Trophoblast cell (in vitro differentiated cells and primary cell): Measurements from ENCODE around the gene KRTAP12-3.

Experiments
- DNase-seq, 2 donors: peaks; one replicate each; pipeline ENCODE4 v3.0.0-alpha.2; 2016
- H2AFZ ChIP-seq: 2 replicates; pipeline ENCODE4 v1.6.1; 2013; ENCODE audit warnings: low read length, moderate library complexity, mild to moderate bottlenecking; ENCODE audit not compliant: insufficient read depth, poor library complexity
- H2AK5ac ChIP-seq: 2 replicates; pipeline ENCODE4 v1.6.1; 2013; ENCODE audit warnings: mild to moderate bottlenecking, low read length
- H2BK120ac ChIP-seq: 2 replicates; pipeline ENCODE4 v1.6.1; 2013; ENCODE audit warnings: low read length, mild to moderate bottlenecking, moderate library complexity; ENCODE audit not compliant: insufficient read depth, poor library complexity
- H2BK12ac ChIP-seq: 2 replicates; pipeline ENCODE4 v1.6.1; 2013; ENCODE audit warnings: mild to moderate bottlenecking, low read length, moderate library complexity
- H2BK5ac ChIP-seq: 2 replicates; pipeline ENCODE4 v1.6.1; 2013; ENCODE audit warnings: low read length, low read depth, moderate library complexity, mild to moderate bottlenecking; ENCODE audit not compliant: poor library complexity
- H3K14ac ChIP-seq: 2 replicates; pipeline ENCODE4 v1.6.1; 2013; ENCODE audit warnings: mild to moderate bottlenecking, low read length
- H3K18ac ChIP-seq: 2 replicates; pipeline ENCODE4 v1.6.1; 2013; ENCODE audit warnings: mild to moderate bottlenecking, low read length
- H3K23ac ChIP-seq: 2 replicates; pipeline ENCODE4 v1.6.1; 2013; ENCODE audit warnings: low read length
- H3K27ac ChIP-seq: 2 replicates; pipeline ENCODE4 v1.5.1; 2013; ENCODE audit warnings: low read depth, mild to moderate bottlenecking, inconsistent platforms, low read length, moderate library complexity
- H3K27me3 ChIP-seq: 2 replicates; pipeline ENCODE4 v1.6.1; 2013; ENCODE audit warnings: inconsistent platforms, mild to moderate bottlenecking, low read length, moderate library complexity; ENCODE audit not compliant: insufficient read depth
- H3K36me3 ChIP-seq, 2 experiments: 1 replicate in 1 of 2; 2 replicates in 1 of 2; pipeline ENCODE4 v1.6.1; 2013; ENCODE audit warnings: low read length in 2 of 2, mild to moderate bottlenecking in 2 of 2, moderate library complexity in 1 of 2; ENCODE audit not compliant: insufficient read depth in 2 of 2, control insufficient read depth in 1 of 2
- H3K4ac ChIP-seq: 2 replicates; pipeline ENCODE4 v1.6.1; 2013; ENCODE audit warnings: low read depth, mild to moderate bottlenecking, low read length, moderate library complexity
- H3K4me1 ChIP-seq, 2 experiments: 1 replicate in 1 of 2; 2 replicates in 1 of 2; pipeline ENCODE4 v1.6.1; 2013; ENCODE audit warnings: low read length in 2 of 2, mild to moderate bottlenecking in 2 of 2, moderate library complexity in 1 of 2; ENCODE audit not compliant: insufficient read depth in 2 of 2, control insufficient read depth in 1 of 2
- H3K4me2 ChIP-seq: 2 replicates; pipeline ENCODE4 v1.6.1; 2013; ENCODE audit warnings: inconsistent platforms, mild to moderate bottlenecking, low read length, moderate library complexity
- H3K4me3 ChIP-seq: 2 replicates; pipeline ENCODE4 v1.5.1; 2013; ENCODE audit warnings: mild to moderate bottlenecking, low read depth, low read length, inconsistent platforms
- H3K79me1 ChIP-seq: one replicate; pipeline ENCODE4 v1.6.1; 2013; ENCODE audit warnings: low read length
- H3K79me2 ChIP-seq: 2 replicates; pipeline ENCODE4 v1.6.1; 2013; ENCODE audit warnings: low read length, mild to moderate bottlenecking; ENCODE audit not compliant: control insufficient read depth, insufficient read depth, poor library complexity
- H3K9ac ChIP-seq: 2 replicates; pipeline ENCODE4 v1.6.1; 2013; ENCODE audit warnings: mild to moderate bottlenecking, low read length
- H3K9me3 ChIP-seq: 2 replicates; pipeline ENCODE4 v1.6.1; 2013; ENCODE audit warnings: low read depth, mild to moderate bottlenecking, control low read depth, inconsistent platforms, low read length; ENCODE audit not compliant: insufficient read depth
- H4K12ac ChIP-seq: 2 replicates; pipeline ENCODE4 v1.6.1; 2013; ENCODE audit warnings: low read depth, mild to moderate bottlenecking, low read length, moderate library complexity
- H4K8ac ChIP-seq: 2 replicates; pipeline ENCODE4 v1.6.1; 2013; ENCODE audit warnings: low read depth, mild to moderate bottlenecking, low read length, moderate library complexity
- H4K91ac ChIP-seq: one replicate; pipeline ENCODE4 v1.6.1; 2013; ENCODE audit warnings: low read depth, mild to moderate bottlenecking, low read length, moderate library complexity
- WGBS: extraction: QIAGEN DNeasy Blood & Tissue Kit; methylation state at CpG from one replicate; pipeline ENCODE4 v1.1.7; 2013; ENCODE audit warnings: missing lambda C conversion rate; ENCODE audit not compliant: insufficient read length, insufficient coverage; ENCODE audit errors: extremely low coverage; 5-methylcytosine and 5-hydroxymethylcytosine counted together

The KRTAP12-3 gene

DNA sequence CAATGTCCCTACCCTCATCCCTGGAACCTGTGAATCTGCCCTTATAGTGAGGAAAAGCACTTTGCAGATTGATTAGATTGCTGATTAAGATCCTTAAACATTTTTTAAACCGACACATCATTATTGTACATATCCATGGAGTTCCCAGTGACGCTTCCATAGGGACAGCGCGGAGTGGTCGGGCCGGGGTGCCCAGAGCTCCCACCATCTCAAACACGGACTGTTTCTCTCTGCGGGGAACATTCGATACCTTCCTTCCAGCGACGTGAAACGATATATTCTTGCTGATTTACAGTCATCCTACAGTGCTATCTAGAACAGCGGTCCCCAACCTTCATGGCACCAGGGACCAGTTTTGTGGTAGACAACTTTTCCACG lies 43.3 kb downstream of the KRTAP12-3 start:
- Histone ChIP-seq H4K91ac (no peak overlapping the region), H3K4me2 (no peak overlapping the region), H3K9ac (no peak overlapping the region), H2AFZ (no peak overlapping the region), H3K9me3 (peaks cover 10% of the 10 kb centered on the region), H3K18ac (no peak overlapping the region), H3K27me3 (peaks cover 9% of the 10 kb centered on the region), H3K14ac (no peak overlapping the region), H3K27ac (no peak overlapping the region), H3K4ac (no peak overlapping the region), H3K79me2 (no peaks in the 10 kb centered on the region), H3K4me1 (peaks cover 13 to 14% of the 10 kb centered on the region in 2 experiments), H2AK5ac (no peak overlapping the region), H3K36me3 (no peaks in the 10 kb centered on the region), H2BK5ac (no peak overlapping the region), H3K23ac (no peak overlapping the region), H4K8ac (no peak overlapping the region), H2BK120ac (no peak overlapping the region), H3K79me1 (no peaks in the 10 kb centered on the region), H4K12ac (no peak overlapping the region), H3K4me3 (no peak overlapping the region), H2BK12ac (no peak overlapping the region)
- DNase-seq = no peak
- WGBS = no CpG with 5 or more reads among the region's 14 CpGs

DNA sequence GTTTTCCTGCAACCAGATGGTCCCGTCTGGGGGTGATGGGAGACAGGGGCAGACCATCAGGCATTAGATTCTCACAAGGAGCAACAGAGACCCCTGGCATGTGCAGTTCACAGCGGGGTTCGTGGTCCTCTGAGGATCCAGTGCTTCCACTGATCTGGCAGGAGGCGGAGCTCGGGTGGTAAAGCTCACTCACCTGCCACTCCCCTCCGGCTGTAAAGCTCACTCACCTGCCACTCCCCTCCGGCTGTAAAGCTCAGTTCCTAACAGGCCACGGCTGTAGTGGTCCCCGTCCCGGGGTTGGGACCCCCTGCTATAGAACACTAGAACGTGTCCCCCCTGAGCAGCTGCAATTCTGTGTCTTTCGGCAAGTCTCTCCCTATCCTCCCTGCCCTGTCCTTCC lies 43.8 kb downstream of the KRTAP12-3 start:
- no peaks in the 10 kb centered on the region for H3K79me1 ChIP-seq
- H3K79me2 ChIP-seq = no peaks in the 10 kb centered on the region
- H2BK12ac ChIP-seq = no peak overlapping the region
- H3K4me1 ChIP-seq = peaks cover 13 to 14% of the 10 kb centered on the region in 2 experiments
- DNase-seq = no peak
- H3K36me3 ChIP-seq = no peaks in the 10 kb centered on the region
- no peak overlapping the region for H2AFZ ChIP-seq
- no CpG with 5 or more reads among the region's 12 CpGs for WGBS
- no peak overlapping the region for H3K14ac ChIP-seq
- no peak overlapping the region for H3K4me3 ChIP-seq
- H3K4ac ChIP-seq = no peak overlapping the region
- H3K27me3 ChIP-seq = peaks cover 14% of the 10 kb centered on the region
- no peak overlapping the region for H4K8ac ChIP-seq
- H3K23ac ChIP-seq = no peak overlapping the region
- no peak overlapping the region for H2AK5ac ChIP-seq
- no peak overlapping the region for H2BK120ac ChIP-seq
- peaks cover 14% of the 10 kb centered on the region for H3K9me3 ChIP-seq
- no peak overlapping the region for H3K9ac ChIP-seq
- no peak overlapping the region for H4K91ac ChIP-seq
- H3K27ac ChIP-seq = no peak overlapping the region
- H2BK5ac ChIP-seq = no peak overlapping the region
- H3K18ac ChIP-seq = no peak overlapping the region
- no peak overlapping the region for H4K12ac ChIP-seq
- no peak overlapping the region for H3K4me2 ChIP-seq

GRCh38 chr21:44702111-44702972 lies 44.6 kb downstream of the KRTAP12-3 start:
- no peak overlapping the region for H2AK5ac ChIP-seq
- H4K91ac ChIP-seq = no peak overlapping the region
- no peaks in the 10 kb centered on the region for H3K79me1 ChIP-seq
- H4K8ac ChIP-seq = no peak overlapping the region
- no peak overlapping the region for H2BK5ac ChIP-seq
- no peak overlapping the region for H3K18ac ChIP-seq
- DNase-seq = no peak
- H3K4ac ChIP-seq = no peak overlapping the region
- no peak overlapping the region for H3K4me2 ChIP-seq
- peaks cover 14% of the 10 kb centered on the region for H3K9me3 ChIP-seq
- H4K12ac ChIP-seq = no peak overlapping the region
- H3K27me3 ChIP-seq = peaks cover 21% of the 10 kb centered on the region
- no CpG with 5 or more reads among the region's 22 CpGs for WGBS
- H3K27ac ChIP-seq = no peak overlapping the region
- no peak overlapping the region for H3K14ac ChIP-seq
- H3K9ac ChIP-seq = no peak overlapping the region
- no peaks in the 10 kb centered on the region for H3K36me3 ChIP-seq
- H2BK120ac ChIP-seq = no peak overlapping the region
- H3K79me2 ChIP-seq = no peaks in the 10 kb centered on the region
- H2AFZ ChIP-seq = no peak overlapping the region
- H2BK12ac ChIP-seq = no peak overlapping the region
- no peak overlapping the region for H3K4me3 ChIP-seq
- no peak overlapping the region for H3K23ac ChIP-seq
- H3K4me1 ChIP-seq = peaks cover 13 to 14% of the 10 kb centered on the region in 2 experiments

GRCh38 chr21:44702973-44703730 lies 45.4 kb downstream of the KRTAP12-3 start:
- Histone ChIP-seq H4K91ac (no peak overlapping the region), H4K12ac (no peak overlapping the region), H2BK120ac (no peak overlapping the region), H3K4ac (no peak overlapping the region), H3K79me2 (no peaks in the 10 kb centered on the region), H2BK12ac (no peak overlapping the region), H3K4me1 (peaks cover 5 to 7% of the 10 kb centered on the region in 2 experiments), H3K4me3 (no peak overlapping the region), H3K4me2 (no peak overlapping the region), H3K27me3 (peaks cover 29% of the 10 kb centered on the region), H3K79me1 (no peaks in the 10 kb centered on the region), H2BK5ac (no peak overlapping the region), H2AFZ (no peak overlapping the region), H3K36me3 (no peaks in the 10 kb centered on the region), H3K23ac (no peak overlapping the region), H3K14ac (no peak overlapping the region), H3K9me3 (peaks cover 14% of the 10 kb centered on the region), H3K27ac (no peak overlapping the region), H3K9ac (no peak overlapping the region), H4K8ac (no peak overlapping the region), H3K18ac (no peak overlapping the region), H2AK5ac (no peak overlapping the region)
- WGBS = no CpG with 5 or more reads among the region's 16 CpGs
- DNase-seq = no peak
